ENCODE data around the gene DLG4.

DLG4 gene

DNA sequence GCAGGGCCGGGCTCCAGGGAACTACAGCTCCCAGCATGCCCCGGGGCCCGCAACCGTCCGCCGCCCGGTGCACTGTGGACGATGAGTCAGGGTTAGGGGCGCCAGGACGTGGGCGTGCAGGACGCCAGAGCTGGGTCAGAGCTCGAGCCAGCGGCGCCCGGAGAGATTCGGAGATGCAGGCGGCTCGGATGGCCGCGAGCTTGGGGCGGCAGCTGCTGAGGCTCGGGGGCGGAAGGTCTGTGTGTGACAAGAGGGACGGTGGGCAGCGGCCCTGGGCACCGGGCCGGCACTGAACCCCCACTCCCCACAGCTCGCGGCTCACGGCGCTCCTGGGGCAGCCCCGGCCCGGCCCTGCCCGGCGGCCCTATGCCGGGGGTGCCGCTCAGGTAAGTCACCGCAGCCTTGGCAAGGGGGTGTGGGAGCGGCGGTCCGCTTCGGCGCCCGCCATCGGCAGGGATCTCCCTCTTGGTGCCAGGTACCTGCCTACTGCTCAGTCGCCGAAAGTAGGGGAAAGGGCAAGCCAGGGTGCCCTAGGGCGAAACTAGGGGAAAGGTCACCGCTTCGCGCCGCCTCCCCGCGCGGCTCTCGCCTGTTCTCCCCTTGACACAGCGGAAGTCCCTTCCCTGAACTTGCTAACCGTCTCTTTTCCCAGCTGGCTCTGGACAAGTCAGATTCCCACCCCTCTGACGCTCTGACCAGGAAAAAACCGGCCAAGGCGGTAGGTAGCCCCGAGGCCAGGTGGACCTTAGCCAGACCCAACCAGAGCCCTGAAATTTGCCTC is at the start of gene DLG4, which contains the start of gene ACADVL:
Gene DLG4, minus strand, starts transcription at position 25 of the 781 bp plus-strand sequence.
Gene ACADVL, plus strand, starts transcription at position 127 of the 781 bp plus-strand sequence. Its CDS starts 47 bp downstream, at position 174.
- TF ChIP-seq CTCF (IDR thresholded peaks at IDR 0.05) = no peak

DNA sequence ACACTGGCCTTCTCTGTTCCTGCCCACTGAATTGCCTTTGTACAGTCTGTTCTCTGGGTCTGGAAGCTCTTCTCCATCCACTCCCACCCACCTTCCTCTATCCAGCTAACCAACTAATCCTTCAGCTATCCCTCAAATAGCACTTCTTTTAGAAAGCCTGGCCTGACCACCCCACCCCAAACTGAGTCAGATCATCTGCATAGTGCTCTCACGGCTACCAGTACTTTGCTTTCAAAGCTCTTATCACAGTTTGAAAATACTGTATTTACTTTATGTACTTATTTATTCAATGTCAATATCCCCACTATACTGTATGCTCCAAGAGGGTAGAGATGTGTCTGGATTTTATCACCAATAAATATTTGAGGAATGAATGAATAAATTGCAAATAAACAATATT is 47.1 kb upstream of the DLG4 start:
- TF ChIP-seq CTCF (IDR thresholded peaks at IDR 0.05) = no peak

DNA sequence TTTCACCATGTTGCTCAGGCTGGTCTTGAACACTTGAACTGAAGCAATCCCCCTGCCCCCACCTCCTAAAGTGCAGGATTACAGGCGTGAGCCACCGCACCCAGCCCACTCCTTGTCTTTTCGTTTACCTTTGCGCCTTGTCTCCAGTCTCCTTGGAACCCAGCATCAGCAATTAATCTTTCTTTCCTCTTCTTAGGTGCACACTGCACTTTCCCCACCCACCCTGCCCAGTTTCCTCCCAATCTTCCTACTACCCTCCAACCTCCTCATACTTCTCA is 44.1 kb upstream of the DLG4 start:
- TF ChIP-seq CTCF (IDR thresholded peaks at IDR 0.05) = no peak

DNA sequence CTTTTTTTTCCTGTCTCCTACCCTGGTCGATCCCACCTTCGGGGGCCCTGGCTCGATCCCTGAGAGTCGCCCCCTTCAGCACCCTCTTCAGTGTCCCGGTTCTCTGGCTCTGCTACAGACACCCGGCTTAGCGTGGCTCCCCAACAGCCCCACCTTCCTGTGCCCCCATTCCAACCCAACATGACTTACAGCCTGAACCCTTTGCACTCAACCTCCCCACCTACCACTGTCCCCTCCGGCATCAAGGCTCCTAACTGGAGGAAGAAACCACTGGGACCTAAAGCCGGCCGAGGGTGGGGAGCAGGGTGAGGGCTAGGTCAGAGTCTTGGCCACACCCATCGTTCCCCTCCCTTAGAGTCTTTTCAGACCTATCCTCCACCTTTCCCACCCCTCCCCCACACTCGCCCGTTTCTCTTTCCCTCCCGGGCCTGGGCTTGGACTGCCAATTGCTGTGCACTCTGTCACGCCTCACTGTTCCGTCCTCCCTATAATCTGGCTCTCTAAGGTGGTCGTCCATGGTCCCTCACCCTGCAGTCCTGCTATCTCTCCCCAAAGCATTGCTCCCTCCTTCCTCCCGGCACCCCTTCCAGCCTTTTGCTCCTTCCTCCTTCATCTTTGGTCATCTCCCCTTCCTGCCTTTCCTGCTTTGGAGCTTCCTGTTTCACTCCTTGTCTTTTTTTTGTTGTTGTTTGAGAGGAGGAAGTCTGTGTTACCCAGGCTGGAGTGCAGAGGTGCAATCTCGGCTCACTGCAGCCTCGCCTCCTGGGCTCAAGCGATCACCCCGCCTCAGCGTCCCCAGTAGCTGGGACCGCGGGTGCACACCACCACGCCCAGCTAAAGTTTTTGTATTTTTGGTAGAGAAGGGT is 43.5 kb upstream of the DLG4 start:
- TF ChIP-seq CTCF (IDR thresholded peaks at IDR 0.05) = no peak

- no peak; the same call in 1 of the 2 replicates for TF ChIP-seq CTCF (IDR thresholded peaks at IDR 0.05)
Measured at GRCh38 chr17:7262192-7262934, 42.7 kb upstream of the DLG4 start, which contains the start of gene CLDN7. TSS of gene CLDN7 (minus strand) at chr17:7262478. CDS start at chr17:7262043, 435 bp downstream.

DNA sequence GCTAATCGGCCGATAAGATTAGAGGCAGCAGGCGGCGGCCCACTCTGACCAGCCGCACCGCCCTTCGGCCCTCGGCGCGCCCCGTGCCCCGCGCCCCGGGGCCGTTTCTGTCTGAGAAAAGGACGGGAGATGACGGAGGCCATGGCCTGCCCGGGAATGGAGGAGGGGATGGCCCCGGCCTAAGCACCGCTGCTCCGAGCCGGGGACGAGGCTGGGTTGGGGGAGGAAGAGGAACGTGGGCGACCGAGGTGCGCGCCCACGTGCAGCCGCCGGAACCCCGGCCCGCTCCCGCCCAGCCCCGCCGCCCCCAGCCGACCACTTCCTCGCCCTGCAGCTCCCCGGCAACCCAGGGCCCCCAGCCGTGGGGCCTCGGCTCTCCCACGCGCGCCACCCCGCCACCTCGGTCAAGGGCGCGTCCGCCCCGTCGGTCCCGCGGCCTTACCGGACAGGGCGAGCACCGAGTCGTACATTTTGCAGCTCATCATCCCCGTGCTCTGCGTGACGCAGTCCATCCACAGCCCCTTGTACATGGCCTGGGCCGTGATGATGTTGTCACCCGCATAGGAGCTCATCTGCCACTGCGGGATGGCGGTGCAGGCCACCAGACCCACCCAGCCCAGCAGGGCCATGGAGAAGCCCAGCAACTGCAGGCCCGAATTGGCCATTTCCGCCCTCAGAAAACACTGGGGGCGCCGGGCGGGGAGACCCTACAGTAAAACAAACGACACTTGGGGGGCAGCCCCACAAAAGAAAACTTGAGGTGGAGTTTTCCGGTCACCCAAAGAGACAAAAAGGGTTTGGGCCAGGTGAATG is 41.9 kb upstream of the DLG4 start:
- no peak for TF ChIP-seq CTCF (IDR thresholded peaks at IDR 0.05)
